HG03432 (cell line): ENCODE data around the gene LRRK1.
A peak's percentile ranks its signal among the peaks of the same experiment; 100 is the strongest.

Experiments used
- ATAC-seq: cut with Tn5 transposase; IDR thresholded peaks from one replicate; pipeline ENCODE4 v1.9.1; 2021; ENCODE audit warnings: mild to moderate bottlenecking, moderate library complexity; ENCODE audit not compliant: unreplicated experiment

LRRK1 gene

GRCh38 chr15:100931143-100931890 lies 12.2 kb downstream of the LRRK1 start:
- peak; percentile 66 for ATAC-seq

GRCh38 chr15:100932676-100933348 lies 13.7 kb downstream of the LRRK1 start:
- no peak for ATAC-seq

GRCh38 chr15:100934166-100934565 lies 15.0 kb downstream of the LRRK1 start:
- ATAC-seq = no peak

GRCh38 chr15:100934726-100935125 lies 15.6 kb downstream of the LRRK1 start:
- ATAC-seq = no peak

- no peak for ATAC-seq
Measured at GRCh38 chr15:100937171-100937570, 18.0 kb downstream of the LRRK1 start.

- ATAC-seq = no peak
Measured at GRCh38 chr15:100939791-100940190, 20.6 kb downstream of the LRRK1 start.

GRCh38 chr15:100940767-100941379 lies 21.7 kb downstream of the LRRK1 start:
- ATAC-seq = peak; percentile 71

- ATAC-seq = peak; percentile 65
Measured at GRCh38 chr15:100941536-100941935, 22.4 kb downstream of the LRRK1 start.

GRCh38 chr15:100942656-100943425 lies 23.7 kb downstream of the LRRK1 start:
- ATAC-seq = no peak

GRCh38 chr15:100944244-100944895 lies 25.2 kb downstream of the LRRK1 start:
- no peak for ATAC-seq

GRCh38 chr15:100944986-100945385 lies 25.8 kb downstream of the LRRK1 start:
- no peak for ATAC-seq

GRCh38 chr15:100947760-100948429 lies 28.7 kb downstream of the LRRK1 start:
- ATAC-seq = no peak

GRCh38 chr15:100948430-100948762 lies 29.2 kb downstream of the LRRK1 start:
- ATAC-seq = no peak

- no peak for ATAC-seq
Measured at GRCh38 chr15:100949691-100950090, 30.5 kb downstream of the LRRK1 start.

GRCh38 chr15:100951965-100952364 lies 32.8 kb downstream of the LRRK1 start:
- no peak for ATAC-seq

- no peak for ATAC-seq
Measured at GRCh38 chr15:100952566-100952965, 33.4 kb downstream of the LRRK1 start.

- peak; percentile 47 for ATAC-seq
Measured at GRCh38 chr15:100958326-100959065, 39.3 kb downstream of the LRRK1 start.

GRCh38 chr15:100959066-100960050 lies 40.2 kb downstream of the LRRK1 start:
- ATAC-seq = peak; percentile 37
